ENCODE data around the gene SOBP. TPM values are rescaled to one million over a fixed set of nuclear protein-coding genes. Genes with fewer than 3 reads are reported as not detected.

The SOBP gene
- total RNA-seq, 6 donors from 2014 or later = 4.4 to 25.1 (median 12.4) TPM

- 92 to 98% methylated on average over 5 of the region's 5 CpGs for WGBS, 2 donors
- DNase-seq (no peak), ATAC-seq (ENCODE audit: low FRiP score in 2 of 2) (no peak)
- H3K4me1 ChIP-seq = peaks cover 0 to 4% (median 0%) of the 10 kb centered on the region in 4 donors
- no peak overlapping the region for H3K27ac ChIP-seq
- no peak overlapping the region for H3K4me3 ChIP-seq
- no peaks in the 10 kb centered on the region for H3K9me3 ChIP-seq
- TF ChIP-seq POLR2A (IDR thresholded peaks at IDR 0.05) (no peak), POLR2AphosphoS5 (IDR thresholded peaks at IDR 0.05) (no peak)
- TF ChIP-seq, protein P1, sequence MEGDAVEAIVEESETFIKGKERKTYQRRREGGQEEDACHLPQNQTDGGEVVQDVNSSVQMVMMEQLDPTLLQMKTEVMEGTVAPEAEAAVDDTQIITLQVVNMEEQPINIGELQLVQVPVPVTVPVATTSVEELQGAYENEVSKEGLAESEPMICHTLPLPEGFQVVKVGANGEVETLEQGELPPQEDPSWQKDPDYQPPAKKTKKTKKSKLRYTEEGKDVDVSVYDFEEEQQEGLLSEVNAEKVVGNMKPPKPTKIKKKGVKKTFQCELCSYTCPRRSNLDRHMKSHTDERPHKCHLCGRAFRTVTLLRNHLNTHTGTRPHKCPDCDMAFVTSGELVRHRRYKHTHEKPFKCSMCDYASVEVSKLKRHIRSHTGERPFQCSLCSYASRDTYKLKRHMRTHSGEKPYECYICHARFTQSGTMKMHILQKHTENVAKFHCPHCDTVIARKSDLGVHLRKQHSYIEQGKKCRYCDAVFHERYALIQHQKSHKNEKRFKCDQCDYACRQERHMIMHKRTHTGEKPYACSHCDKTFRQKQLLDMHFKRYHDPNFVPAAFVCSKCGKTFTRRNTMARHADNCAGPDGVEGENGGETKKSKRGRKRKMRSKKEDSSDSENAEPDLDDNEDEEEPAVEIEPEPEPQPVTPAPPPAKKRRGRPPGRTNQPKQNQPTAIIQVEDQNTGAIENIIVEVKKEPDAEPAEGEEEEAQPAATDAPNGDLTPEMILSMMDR (IDR thresholded peaks at IDR 0.05) = no peak
- no peaks in the 10 kb centered on the region for H3K36me3 ChIP-seq
- no peaks in the 10 kb centered on the region for H3K27me3 ChIP-seq
These were observed 96.0 kb downstream of the SOBP start for GRCh38 chr6:107585815-107586435.

- TF ChIP-seq EP300 (IDR thresholded peaks at IDR 0.05) (no peak), POLR2AphosphoS5 (IDR thresholded peaks at IDR 0.05) (no peak), POLR2A (IDR thresholded peaks at IDR 0.05) (no peak)
- TF ChIP-seq, protein P1 (IDR thresholded peaks at IDR 0.05) = no peak
- no peaks in the 10 kb centered on the region for H3K36me3 ChIP-seq
- WGBS, 2 donors = 72 to 74% methylated on average over 5 of the region's 5 CpGs
- no peaks in the 10 kb centered on the region for H3K27me3 ChIP-seq
- no peak overlapping the region for H3K4me3 ChIP-seq
- H3K4me1 ChIP-seq = peaks cover 0 to 4% (median 0%) of the 10 kb centered on the region in 4 donors
- ATAC-seq (ENCODE audit: low FRiP score in 2 of 2) (no peak), DNase-seq (no peak)
- no peak overlapping the region for H3K27ac ChIP-seq
- no peaks in the 10 kb centered on the region for H3K9me3 ChIP-seq
These were observed 97.5 kb downstream of the SOBP start for GRCh38 chr6:107587451-107587850.

- no peaks in the 10 kb centered on the region for H3K27me3 ChIP-seq
- H3K9me3 ChIP-seq = no peaks in the 10 kb centered on the region
- no peaks in the 10 kb centered on the region for H3K36me3 ChIP-seq
- no peak for DNase-seq
- WGBS, 2 donors = 92 to 93% methylated on average over 5 of the region's 5 CpGs
- peaks cover 0 to 4% (median 0%) of the 10 kb centered on the region in 4 donors for H3K4me1 ChIP-seq
- ATAC-seq (ENCODE audit: low FRiP score in 2 of 2) = no peak
- no peak overlapping the region for H3K27ac ChIP-seq
- TF ChIP-seq EP300 (IDR thresholded peaks at IDR 0.05) = no peak
- TF ChIP-seq POLR2A (IDR thresholded peaks at IDR 0.05) = no peak
- TF ChIP-seq, protein P1 (IDR thresholded peaks at IDR 0.05) = no peak
- no peak overlapping the region for H3K4me3 ChIP-seq
These were observed 99.3 kb downstream of the SOBP start for GRCh38 chr6:107589199-107589598.

- WGBS, 2 donors = 80 to 81% methylated on average over 2 of the region's 2 CpGs
These were observed 100.0 kb downstream of the SOBP start for GRCh38 chr6:107589934-107590333.

More at GRCh38 chr6:107589934-107590333, 100.0 kb downstream of the SOBP start:
- TF ChIP-seq POLR2A (IDR thresholded peaks at IDR 0.05) (no peak), POLR2AphosphoS5 (IDR thresholded peaks at IDR 0.05) (no peak), EP300 (IDR thresholded peaks at IDR 0.05) (no peak)
- TF ChIP-seq, protein P1 (IDR thresholded peaks at IDR 0.05) = no peak
- H3K9me3 ChIP-seq = no peaks in the 10 kb centered on the region
- peaks cover 0 to 4% (median 0%) of the 10 kb centered on the region in 4 donors for H3K4me1 ChIP-seq
- H3K36me3 ChIP-seq = no peaks in the 10 kb centered on the region
- ATAC-seq (ENCODE audit: low FRiP score in 2 of 2) (no peak), DNase-seq (no peak)
- no peaks in the 10 kb centered on the region for H3K27me3 ChIP-seq
- no peak overlapping the region for H3K27ac ChIP-seq
- H3K4me3 ChIP-seq = no peak overlapping the region

Data from upper lobe of left lung (tissue), 6 donors.